Measurements from ENCODE around the gene FDX2. TPM values are rescaled to one million over a fixed set of nuclear protein-coding genes. Genes with fewer than 3 reads are reported as not detected.

The FDX2 gene
- total RNA-seq, 2 experiments from 2014 or later = 8.1 to 14.3 TPM

DNA sequence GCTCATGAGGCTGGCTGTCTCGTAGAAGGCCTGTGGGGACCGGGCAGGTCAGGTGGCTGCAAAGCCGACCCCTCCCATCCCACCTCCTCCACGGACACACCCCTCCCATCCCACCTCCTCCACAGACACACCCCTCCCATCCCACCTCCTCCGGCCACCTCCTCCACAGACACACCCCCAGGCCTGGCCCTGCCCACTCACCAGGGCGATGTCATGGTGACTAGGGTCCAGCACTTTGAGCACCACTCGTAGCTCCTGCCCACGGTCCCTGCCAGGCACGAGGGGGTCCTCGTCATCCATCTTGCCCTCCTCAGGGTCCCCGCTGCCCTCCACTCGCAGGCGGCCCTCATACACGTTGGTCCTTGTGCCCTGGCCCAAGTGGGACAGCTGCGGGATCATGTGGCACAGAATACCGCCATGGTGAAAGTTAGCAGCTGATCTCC, 45.8 kb upstream of the FDX2 start:
- H3K27me3 Mint-ChIP-seq = no peaks in the 10 kb centered on the region
- ATAC-seq (no peak), DNase-seq (no peak)
- CTCF ChIA-PET = interaction anchor here (1.0 kb wide), 1 partner anchor 27 kb away, joined by 3 read pairs; no protein-coding TSS in a partner anchor
- H3K4me1 Mint-ChIP-seq (ENCODE audit: low read depth) = no peaks in the 10 kb centered on the region
- H3K36me3 Mint-ChIP-seq (ENCODE audit: low read depth) = peaks cover 17% of the 10 kb centered on the region
- H3K27ac Mint-ChIP-seq = no peak overlapping the region
- TF ChIP-seq, protein P1, sequence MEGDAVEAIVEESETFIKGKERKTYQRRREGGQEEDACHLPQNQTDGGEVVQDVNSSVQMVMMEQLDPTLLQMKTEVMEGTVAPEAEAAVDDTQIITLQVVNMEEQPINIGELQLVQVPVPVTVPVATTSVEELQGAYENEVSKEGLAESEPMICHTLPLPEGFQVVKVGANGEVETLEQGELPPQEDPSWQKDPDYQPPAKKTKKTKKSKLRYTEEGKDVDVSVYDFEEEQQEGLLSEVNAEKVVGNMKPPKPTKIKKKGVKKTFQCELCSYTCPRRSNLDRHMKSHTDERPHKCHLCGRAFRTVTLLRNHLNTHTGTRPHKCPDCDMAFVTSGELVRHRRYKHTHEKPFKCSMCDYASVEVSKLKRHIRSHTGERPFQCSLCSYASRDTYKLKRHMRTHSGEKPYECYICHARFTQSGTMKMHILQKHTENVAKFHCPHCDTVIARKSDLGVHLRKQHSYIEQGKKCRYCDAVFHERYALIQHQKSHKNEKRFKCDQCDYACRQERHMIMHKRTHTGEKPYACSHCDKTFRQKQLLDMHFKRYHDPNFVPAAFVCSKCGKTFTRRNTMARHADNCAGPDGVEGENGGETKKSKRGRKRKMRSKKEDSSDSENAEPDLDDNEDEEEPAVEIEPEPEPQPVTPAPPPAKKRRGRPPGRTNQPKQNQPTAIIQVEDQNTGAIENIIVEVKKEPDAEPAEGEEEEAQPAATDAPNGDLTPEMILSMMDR (IDR thresholded peaks at IDR 0.05) = no peak
- no peak overlapping the region for H3K4me3 Mint-ChIP-seq
- POLR2A ChIA-PET = interaction anchor here (1.0 to 1.5 kb wide), 2 partner anchors 17 to 26 kb away, joined by 3 to 4 read pairs; no protein-coding TSS in a partner anchor
- intact Hi-C loops (cut with micrococcal nuclease) = no loop called here
- no peaks in the 10 kb centered on the region for H3K9me3 Mint-ChIP-seq

DNA sequence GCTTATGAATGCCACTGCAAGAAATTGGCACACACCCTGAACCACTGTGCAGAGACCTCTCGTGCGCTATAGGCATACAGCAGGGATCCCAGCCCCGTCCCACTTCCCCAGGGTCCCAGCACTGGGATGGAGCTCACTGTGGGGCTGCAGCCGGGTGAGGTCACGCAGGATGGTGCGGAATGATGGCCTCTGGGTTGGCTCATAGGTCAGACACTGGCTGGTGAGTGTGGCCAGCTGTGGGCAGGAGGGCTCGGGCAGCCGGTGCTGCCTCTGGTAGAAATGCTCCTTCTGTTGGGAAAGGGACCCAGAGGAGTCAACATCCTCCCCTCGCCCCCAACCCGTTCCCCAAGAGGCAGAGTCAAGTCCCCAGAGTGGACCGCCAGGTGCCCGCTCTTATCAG, 40.6 kb upstream of the FDX2 start:
- no peaks in the 10 kb centered on the region for H3K4me1 Mint-ChIP-seq (ENCODE audit: low read depth)
- H3K4me3 Mint-ChIP-seq = no peak overlapping the region
- intact Hi-C loops (cut with micrococcal nuclease) = no loop called here
- CTCF ChIA-PET = no interaction called here
- ATAC-seq = no peak
- POLR2A ChIA-PET = no interaction called here
- H3K27ac Mint-ChIP-seq = no peak overlapping the region
- no peak for DNase-seq
- H3K9me3 Mint-ChIP-seq = no peaks in the 10 kb centered on the region
- peaks cover 26% of the 10 kb centered on the region for H3K36me3 Mint-ChIP-seq (ENCODE audit: low read depth)
- TF ChIP-seq, protein P1 (IDR thresholded peaks at IDR 0.05) = no peak
- H3K27me3 Mint-ChIP-seq = no peaks in the 10 kb centered on the region

DNA sequence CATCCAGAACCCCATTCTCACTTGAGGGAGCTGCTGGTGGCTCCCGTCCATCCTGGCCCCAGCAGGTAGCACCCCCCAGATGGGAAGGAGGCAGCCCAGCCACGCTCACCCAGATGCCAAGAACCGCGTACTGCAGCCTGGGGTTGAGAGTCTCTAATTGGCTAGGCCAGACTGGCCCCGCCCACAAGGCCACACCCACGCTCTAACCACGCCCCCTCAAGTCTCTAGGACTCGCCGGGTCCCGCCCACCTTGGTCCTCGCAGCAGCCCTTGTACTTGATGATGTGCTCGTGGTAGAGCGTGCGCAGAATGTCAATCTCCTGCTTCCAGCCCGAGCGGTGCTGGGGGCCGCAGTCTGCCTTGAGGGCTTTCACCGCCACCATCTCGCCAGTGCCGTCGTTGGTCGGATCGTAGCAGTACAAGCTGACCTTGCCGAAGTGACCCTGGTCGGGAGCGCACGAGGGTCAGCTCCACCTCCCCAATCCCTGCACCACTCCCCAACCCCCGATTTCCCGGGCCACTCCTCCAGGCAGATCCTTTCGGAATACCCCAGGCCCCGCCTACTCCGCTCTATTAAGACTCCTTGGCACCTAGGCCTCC, 38.1 kb upstream of the FDX2 start:
- intact Hi-C loops (cut with micrococcal nuclease) = no loop called here
- Mint-ChIP-seq H3K27ac (no peak overlapping the region), H3K36me3 (ENCODE audit: low read depth) (peaks cover 27% of the 10 kb centered on the region), H3K27me3 (no peaks in the 10 kb centered on the region), H3K4me3 (no peak overlapping the region), H3K4me1 (ENCODE audit: low read depth) (no peaks in the 10 kb centered on the region), H3K9me3 (no peaks in the 10 kb centered on the region)
- TF ChIP-seq, protein P1 (IDR thresholded peaks at IDR 0.05) = no peak
- POLR2A ChIA-PET = interaction anchor here (0.8 to 1.5 kb wide), 4 partner anchors 9 to 83 kb away, joined by 3 read pairs; no protein-coding TSS in a partner anchor
- DNase-seq (peak; percentile 71), ATAC-seq (peak; percentile 80)
- CTCF ChIA-PET = interaction anchor here (1.2 kb wide), 1 partner anchor 35 kb away, joined by 3 read pairs; no protein-coding TSS in a partner anchor

DNA sequence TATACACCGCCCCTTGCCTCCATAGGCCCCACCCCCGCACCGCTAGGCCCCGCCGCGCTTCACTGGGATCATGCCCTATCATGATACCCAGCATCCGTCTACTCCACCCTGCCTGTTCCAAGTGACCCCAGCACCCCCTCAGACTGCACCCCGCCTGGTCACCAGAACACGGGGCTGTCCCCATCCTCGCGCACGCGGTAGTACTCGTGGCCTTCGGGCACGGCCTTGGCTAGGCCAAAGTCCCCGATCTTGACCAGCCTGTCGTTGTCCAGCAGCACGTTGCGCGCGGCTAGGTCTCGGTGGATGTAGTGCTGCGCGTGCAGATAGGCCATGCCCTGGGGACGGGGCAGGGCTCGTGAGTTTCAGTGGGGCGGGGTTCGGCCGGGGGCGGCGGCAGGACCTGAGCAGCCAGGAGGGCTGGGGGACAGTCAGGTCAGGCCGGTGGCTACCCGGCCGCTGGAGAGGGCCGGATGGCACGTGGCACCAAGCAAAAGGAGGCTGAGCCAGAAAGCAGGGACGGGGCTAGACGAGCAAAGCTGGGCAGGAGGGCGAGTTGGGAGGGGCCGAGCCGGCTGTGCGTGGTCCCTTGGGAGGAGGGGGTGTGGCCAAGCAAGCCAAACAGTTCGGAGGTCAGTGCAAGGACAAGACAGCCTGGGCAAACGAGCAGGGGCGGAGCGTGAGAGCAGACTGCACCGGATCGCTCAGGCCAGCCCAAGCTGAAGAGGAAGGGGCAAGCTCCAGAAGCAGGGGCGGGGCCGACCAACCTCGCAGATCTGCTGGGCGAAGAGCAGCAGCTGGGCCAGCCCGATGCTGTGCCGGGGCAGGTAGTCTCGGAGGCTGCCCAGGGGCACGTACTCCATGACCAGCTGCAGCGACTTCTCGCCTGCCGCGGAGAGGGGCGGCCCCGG, 37.2 kb upstream of the FDX2 start:
- Mint-ChIP-seq H3K9me3 (no peaks in the 10 kb centered on the region), H3K27ac (no peak overlapping the region), H3K27me3 (no peaks in the 10 kb centered on the region), H3K36me3 (ENCODE audit: low read depth) (peaks cover 27% of the 10 kb centered on the region), H3K4me3 (no peak overlapping the region), H3K4me1 (ENCODE audit: low read depth) (no peaks in the 10 kb centered on the region)
- ChIA-PET CTCF (no interaction called here), POLR2A (no interaction called here)
- intact Hi-C loops (cut with micrococcal nuclease) = no loop called here
- DNase-seq = no peak
- ATAC-seq = peak; percentile 46
- TF ChIP-seq, protein P1 (IDR thresholded peaks at IDR 0.05) = no peak

DNA sequence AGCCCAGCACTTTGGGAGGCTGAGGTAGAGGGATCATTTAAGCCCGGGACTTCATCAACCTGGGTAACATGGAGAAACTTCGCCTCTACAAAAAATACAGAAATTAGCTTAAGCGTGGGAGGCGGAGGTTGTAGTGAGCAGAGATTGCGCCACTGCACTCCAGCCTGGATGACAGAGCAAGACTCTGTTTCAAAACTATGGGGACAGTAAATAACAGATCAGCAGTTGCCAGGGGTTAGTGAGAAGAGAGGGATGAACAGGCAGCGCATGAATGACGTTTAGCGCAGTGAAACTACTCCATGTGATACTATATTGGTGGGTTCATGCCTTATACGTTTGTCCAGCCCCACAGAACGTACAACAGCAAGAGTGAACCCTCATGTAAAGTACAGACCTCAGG, 30.7 kb upstream of the FDX2 start:
- no peaks in the 10 kb centered on the region for H3K4me1 Mint-ChIP-seq (ENCODE audit: low read depth)
- no peak overlapping the region for H3K27ac Mint-ChIP-seq
- H3K4me3 Mint-ChIP-seq = no peak overlapping the region
- no peaks in the 10 kb centered on the region for H3K27me3 Mint-ChIP-seq
- no peaks in the 10 kb centered on the region for H3K9me3 Mint-ChIP-seq
- ATAC-seq (no peak), DNase-seq (no peak)
- intact Hi-C loops (cut with micrococcal nuclease) = no loop called here
- H3K36me3 Mint-ChIP-seq (ENCODE audit: low read depth) = peaks cover 5% of the 10 kb centered on the region
- ChIA-PET CTCF (no interaction called here), POLR2A (interaction anchor here (0.9 to 1.1 kb wide), 2 partner anchors 15 to 28 kb away, joined by 3 to 5 read pairs; no protein-coding TSS in a partner anchor)
- TF ChIP-seq, protein P1 (IDR thresholded peaks at IDR 0.05) = no peak

Measured in activated CD8-positive, alpha-beta T cell treated with anti-CD3 and anti-CD28 coated beads for 36 hours (primary cell).